H4 (cell line): ENCODE results near the gene PEBP1. TPM values are rescaled to one million over a fixed set of nuclear protein-coding genes. Genes with fewer than 3 reads are reported as not detected.

ENCODE experiments used
- DNase-seq: peaks from one replicate; pipeline ENCODE4 v3.0.0-alpha.2; 2015; ENCODE audit warnings: low spot score
- total RNA-seq: library from RNA; depleted of rRNA; stranded (reverse); fragments of >200 nt; shearing (Covaris generic); gene quantifications from 2 replicates; pipeline ENCODE4 v1.2.3, GENCODE V29; 2014; rRNA removed

Gene PEBP1
- total RNA-seq, 1 experiment from 2014 or later: 167 TPM

GRCh38 chr12:118193477-118193876 is 57.6 kb downstream of the PEBP1 start:
- DNase-seq: no peak

GRCh38 chr12:118193958-118194357 is 58.0 kb downstream of the PEBP1 start:
- DNase-seq: no peak

Other genes starting within 250 kb of the PEBP1 start
- gene KSR2, start 167.1 kb upstream of the PEBP1 start, total RNA-seq: 0.06 TPM in 1 of 2 replicates, not detected in the other
- gene RFC5, start 119.4 kb upstream of the PEBP1 start, total RNA-seq: 45.0 and 49.2 TPM in 2 replicates
- gene WSB2, start 74.9 kb upstream of the PEBP1 start, total RNA-seq: 138 and 178 TPM in 2 replicates
- 9.8 and 12.7 TPM in 2 replicates for gene VSIG10, start 32.1 kb upstream of the PEBP1 start, total RNA-seq
- 14.1 and 24.1 TPM in 2 replicates for gene TAOK3, start 236.8 kb downstream of the PEBP1 start, total RNA-seq
- gene SUDS3, start 240.4 kb downstream of the PEBP1 start, total RNA-seq: 21.0 and 34.2 TPM in 2 replicates